ENCODE data around the gene EVA1A. TPM values are rescaled to one million over a fixed set of nuclear protein-coding genes. Genes with fewer than 3 reads are reported as not detected.

EVA1A gene
- total RNA-seq, 4 donors from 2014 or later, result 0.17 to 1.2 (median 0.69) TPM; not detected in 1

GRCh38 chr2:75505012-75505411 lies 55.7 kb downstream of the EVA1A start:
- 75% methylated on average over 5 of the region's 5 CpGs for WGBS
- intact Hi-C loops (cut with DNase I), result no loop called here

GRCh38 chr2:75503048-75503607 lies 57.6 kb downstream of the EVA1A start:
- WGBS, result 54% methylated on average over 2 of the region's 2 CpGs
- Histone ChIP-seq H3K4me1 (no peaks in the 10 kb centered on the region), H3K36me3 (no peaks in the 10 kb centered on the region), H3K27me3 (no peaks in the 10 kb centered on the region), H3K9me3 (no peaks in the 10 kb centered on the region), H3K27ac (replicated peaks in 1 of 4) (no peak overlapping the region), H3K4me3 (no peak overlapping the region)
- no peak for DNase-seq (ENCODE audit: extremely low spot score)
- TF ChIP-seq EP300 (IDR thresholded peaks at IDR 0.05), result no peak
- peak in 1 of 2 donors; percentile 10 for TF ChIP-seq POLR2AphosphoS5 (IDR thresholded peaks at IDR 0.05)
- intact Hi-C loops (cut with DNase I), result no loop called here

More at GRCh38 chr2:75505012-75505411, 55.7 kb downstream of the EVA1A start:
- DNase-seq (ENCODE audit: extremely low spot score), result no peak
- H3K4me1 ChIP-seq, result no peaks in the 10 kb centered on the region
- H3K9me3 ChIP-seq, result no peaks in the 10 kb centered on the region
- no peak for TF ChIP-seq CTCF (IDR thresholded peaks at IDR 0.05)
- TF ChIP-seq EP300 (IDR thresholded peaks at IDR 0.05), result no peak
- no peak for TF ChIP-seq POLR2AphosphoS5 (IDR thresholded peaks at IDR 0.05)
- no peak for TF ChIP-seq POLR2A (IDR thresholded peaks at IDR 0.05; ENCODE audit: low read depth)
- no peak overlapping the region for H3K27ac ChIP-seq (replicated peaks in 1 of 4)
- no peaks in the 10 kb centered on the region for H3K36me3 ChIP-seq
- no peak overlapping the region for H3K4me3 ChIP-seq
- H3K27me3 ChIP-seq, result no peaks in the 10 kb centered on the region

- TF ChIP-seq CTCF (IDR thresholded peaks at IDR 0.05) (no peak), POLR2A (IDR thresholded peaks at IDR 0.05; ENCODE audit: low read depth) (no peak), EP300 (IDR thresholded peaks at IDR 0.05) (no peak)
- no peaks in the 10 kb centered on the region for H3K27me3 ChIP-seq
- no peaks in the 10 kb centered on the region for H3K4me1 ChIP-seq
- H3K36me3 ChIP-seq, result no peaks in the 10 kb centered on the region
- 83% methylated on average over 2 of the region's 2 CpGs for WGBS
- intact Hi-C loops (cut with DNase I), result no loop called here
- DNase-seq (ENCODE audit: extremely low spot score), result no peak
- H3K9me3 ChIP-seq, result no peaks in the 10 kb centered on the region
- no peak overlapping the region for H3K4me3 ChIP-seq
- H3K27ac ChIP-seq (replicated peaks in 1 of 4), result no peak overlapping the region
These were observed 60.1 kb downstream of the EVA1A start for GRCh38 chr2:75500633-75501032.

GRCh38 chr2:75499534-75499933 lies 61.2 kb downstream of the EVA1A start:
- H3K9me3 ChIP-seq, result no peaks in the 10 kb centered on the region
- H3K27me3 ChIP-seq, result no peaks in the 10 kb centered on the region
- TF ChIP-seq POLR2AphosphoS5 (IDR thresholded peaks at IDR 0.05), result no peak
- TF ChIP-seq EP300 (IDR thresholded peaks at IDR 0.05), result no peak
- no peak for TF ChIP-seq CTCF (IDR thresholded peaks at IDR 0.05)
- H3K4me1 ChIP-seq, result no peaks in the 10 kb centered on the region
- no peak overlapping the region for H3K27ac ChIP-seq (replicated peaks in 1 of 4)
- DNase-seq (ENCODE audit: extremely low spot score), result no peak
- H3K4me3 ChIP-seq, result no peak overlapping the region
- intact Hi-C loops (cut with DNase I), result no loop called here
- no peaks in the 10 kb centered on the region for H3K36me3 ChIP-seq
- 95% methylated on average over 4 of the region's 4 CpGs for WGBS

- H3K4me3 ChIP-seq, result no peak overlapping the region
- H3K27ac ChIP-seq (replicated peaks in 1 of 4), result no peak overlapping the region
- no peaks in the 10 kb centered on the region for H3K4me1 ChIP-seq
- DNase-seq (ENCODE audit: extremely low spot score), result no peak
- TF ChIP-seq EP300 (IDR thresholded peaks at IDR 0.05), result no peak
- H3K27me3 ChIP-seq, result no peaks in the 10 kb centered on the region
- no peaks in the 10 kb centered on the region for H3K9me3 ChIP-seq
- H3K36me3 ChIP-seq, result no peaks in the 10 kb centered on the region
- intact Hi-C loops (cut with DNase I), result no loop called here
These were observed 61.8 kb downstream of the EVA1A start for GRCh38 chr2:75498907-75499306.

GRCh38 chr2:75497256-75497655 lies 63.5 kb downstream of the EVA1A start:
- Histone ChIP-seq H3K4me1 (no peaks in the 10 kb centered on the region), H3K9me3 (no peaks in the 10 kb centered on the region), H3K4me3 (no peak overlapping the region), H3K27me3 (no peaks in the 10 kb centered on the region), H3K36me3 (no peaks in the 10 kb centered on the region), H3K27ac (replicated peaks in 1 of 4) (no peak overlapping the region)
- no peak for DNase-seq (ENCODE audit: extremely low spot score)
- TF ChIP-seq EP300 (IDR thresholded peaks at IDR 0.05), result no peak
- intact Hi-C loops (cut with DNase I), result no loop called here
- 73% methylated on average over 5 of the region's 5 CpGs for WGBS
